HG03025 (cell line): ENCODE measurements around the gene PDCD1.

Experiments used
- ATAC-seq: cut with Tn5 transposase; IDR thresholded peaks from one replicate; pipeline ENCODE4 v1.9.1; 2021; ENCODE audit warnings: mild to moderate bottlenecking, moderate library complexity; ENCODE audit not compliant: unreplicated experiment, low FRiP score

Gene PDCD1

GRCh38 chr2:241895712-241896641 lies 37.3 kb upstream of the PDCD1 start:
- ATAC-seq, result no peak

DNA sequence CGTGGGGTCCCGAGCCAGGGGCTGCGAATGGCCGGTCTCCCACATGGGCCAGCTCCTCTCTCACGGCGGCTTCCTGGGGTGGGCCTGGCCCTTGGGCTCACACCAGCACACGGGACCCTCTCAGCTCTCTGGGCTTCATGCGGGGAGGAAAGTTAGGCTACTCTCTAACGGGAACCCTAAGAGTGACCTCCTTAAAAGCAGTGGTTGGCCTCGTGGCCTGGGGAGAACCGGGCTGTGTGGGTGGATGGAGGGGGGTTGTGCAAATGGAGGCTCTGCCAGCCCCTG lies 36.7 kb upstream of the PDCD1 start:
- ATAC-seq, result no peak

DNA sequence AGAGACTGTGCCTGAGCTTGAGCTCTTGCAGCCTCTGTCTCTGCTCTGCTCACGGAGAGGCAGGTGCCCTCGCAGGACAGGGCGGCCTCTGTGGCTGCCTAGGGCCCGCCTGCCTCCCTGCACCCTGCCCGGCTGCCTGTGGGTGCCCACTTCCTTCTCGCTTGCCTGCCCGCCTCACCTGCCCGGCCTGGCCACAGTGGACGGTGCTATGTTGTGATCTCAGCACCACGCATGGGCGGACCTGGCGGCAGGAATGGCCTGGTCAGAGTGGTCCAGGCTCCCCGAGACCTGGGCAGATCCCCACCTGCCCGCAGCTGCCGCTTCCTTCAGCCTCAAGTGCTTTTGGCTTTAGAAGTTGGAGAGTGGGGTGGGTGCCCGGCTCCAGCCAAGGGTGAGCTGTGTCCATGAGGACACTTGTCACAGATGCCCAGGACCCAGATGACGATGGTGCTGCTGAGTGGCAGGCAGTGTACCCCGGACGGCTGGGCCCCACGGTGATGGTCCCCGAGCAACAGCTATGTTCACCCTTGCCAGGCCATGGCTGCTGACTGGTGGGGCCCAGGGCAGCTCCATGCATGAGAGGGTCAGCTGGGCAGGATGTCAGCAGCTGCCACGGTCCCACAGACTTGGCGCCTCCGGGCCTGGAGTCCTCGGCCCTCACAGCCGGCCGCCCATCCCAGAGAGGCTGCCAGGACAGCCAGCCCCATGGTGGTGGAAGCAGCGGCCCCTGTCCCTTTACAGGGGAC lies 36.2 kb upstream of the PDCD1 start:
- ATAC-seq, result no peak

- no peak for ATAC-seq
Observed at GRCh38 chr2:241894056-241894641, 35.5 kb upstream of the PDCD1 start.

- no peak for ATAC-seq
Observed at GRCh38 chr2:241893265-241893664, 34.6 kb upstream of the PDCD1 start.

- no peak for ATAC-seq
Observed at GRCh38 chr2:241892299-241893137, 33.8 kb upstream of the PDCD1 start.

DNA sequence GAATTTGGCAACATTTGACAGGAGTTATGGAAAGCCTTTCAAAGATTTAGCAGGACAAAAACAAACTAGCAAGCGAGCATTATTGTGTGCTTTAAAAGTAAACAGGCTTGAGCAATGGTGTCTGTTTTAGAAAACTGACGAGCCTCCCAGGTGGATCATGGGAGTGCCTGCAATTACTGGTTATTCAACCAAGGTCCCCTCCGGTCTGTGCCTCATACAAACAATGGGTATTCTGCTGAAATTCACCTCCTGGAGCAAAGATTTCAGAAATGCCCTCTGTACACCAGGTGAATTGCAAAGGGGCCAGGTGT lies 33.2 kb upstream of the PDCD1 start:
- ATAC-seq, result no peak

DNA sequence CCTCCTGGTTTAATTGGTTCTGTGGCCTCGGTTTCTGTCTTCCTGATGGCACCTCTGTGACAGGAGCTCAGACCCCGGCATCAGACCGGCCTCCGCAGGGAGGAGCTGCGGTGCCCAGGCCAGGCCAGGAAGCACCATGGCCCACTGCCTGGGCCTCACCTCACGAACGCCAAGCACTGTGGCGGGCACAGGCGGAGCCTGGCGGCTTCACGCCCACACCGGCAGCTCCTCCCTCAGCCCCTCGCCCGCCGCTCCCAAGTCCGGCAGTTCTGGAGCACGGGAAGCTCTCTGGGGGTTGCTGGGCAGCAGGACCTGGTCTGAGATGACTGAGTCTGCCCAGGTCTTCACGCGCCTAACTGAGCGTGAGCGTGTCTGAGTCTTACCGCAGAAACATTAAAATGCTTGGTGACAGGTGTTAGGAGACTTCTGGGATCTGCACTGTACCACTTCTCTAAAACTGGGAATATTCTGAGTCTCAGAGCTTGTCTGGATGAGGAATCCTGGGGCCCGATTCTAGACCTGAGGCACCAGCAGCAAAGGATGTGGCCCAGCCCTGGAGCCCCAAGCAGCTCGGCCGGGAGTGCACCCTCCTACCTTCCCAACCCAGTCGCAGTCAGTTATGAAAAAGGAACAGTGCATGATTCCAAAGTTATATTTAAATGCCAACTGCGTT lies 32.8 kb upstream of the PDCD1 start:
- ATAC-seq, result no peak

- ATAC-seq, result no peak
Observed at GRCh38 chr2:241890524-241891235, 32.0 kb upstream of the PDCD1 start.

- no peak for ATAC-seq
Observed at GRCh38 chr2:241888641-241889040, 29.9 kb upstream of the PDCD1 start.

- ATAC-seq, result no peak
Observed at GRCh38 chr2:241887806-241888522, 29.3 kb upstream of the PDCD1 start.

- no peak for ATAC-seq
Observed at GRCh38 chr2:241886840-241887447, 28.2 kb upstream of the PDCD1 start.

GRCh38 chr2:241885946-241886643 lies 27.4 kb upstream of the PDCD1 start:
- ATAC-seq, result no peak

DNA sequence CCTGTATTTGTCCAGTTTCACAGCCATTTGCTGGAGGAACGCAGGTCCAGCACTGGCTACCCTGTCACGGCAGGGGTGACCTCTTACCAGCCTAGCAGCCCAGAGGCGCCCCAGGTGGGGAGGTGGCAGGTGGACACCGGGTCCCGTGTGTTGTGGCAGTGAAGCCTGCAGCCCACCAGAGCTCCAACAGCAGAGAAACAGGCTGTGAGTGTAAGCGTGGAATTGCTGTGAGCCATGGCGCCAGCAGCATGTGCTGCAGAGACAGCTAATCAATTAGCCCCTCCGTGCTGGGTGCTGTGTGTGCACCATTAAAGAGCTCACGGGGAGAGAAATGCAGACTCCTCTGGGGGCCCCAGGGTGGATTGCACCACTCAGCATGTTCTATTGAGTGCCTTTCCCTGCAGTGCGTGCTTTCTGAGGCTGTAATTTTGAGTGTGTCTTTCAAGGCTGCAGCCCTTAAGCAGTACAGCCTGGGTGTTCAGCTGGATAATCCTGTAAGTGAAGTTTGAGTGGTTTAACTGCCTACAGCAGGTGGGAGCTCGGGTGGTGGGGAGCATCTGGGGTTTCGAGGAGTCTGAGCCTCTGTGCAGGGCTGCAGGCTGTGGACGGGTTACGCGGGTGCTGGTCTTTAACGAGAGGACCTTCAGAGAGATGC lies 26.7 kb upstream of the PDCD1 start:
- no peak for ATAC-seq

GRCh38 chr2:241884951-241885290 lies 26.2 kb upstream of the PDCD1 start:
- no peak for ATAC-seq

- ATAC-seq, result peak; percentile 58
Observed at GRCh38 chr2:241882091-241882625, 23.5 kb upstream of the PDCD1 start.

GRCh38 chr2:241880311-241881073 lies 21.8 kb upstream of the PDCD1 start:
- ATAC-seq, result no peak
